ENCODE results near the gene PHACTR3.
"Not testable (repeated sequence)": the region's sequence is repeated elsewhere in the genome, so short reads cannot be mapped to it uniquely, and the experiment has no call there.

Gene PHACTR3

GRCh38 chr20:59603781-59604541, at the start of gene PHACTR3:
TSS of gene PHACTR3 (plus strand) at chr20:59604540. CDS start at chr20:59605015, 475 bp downstream.
- peaks cover 2% of the 10 kb centered on the region for H3K36me3 Mint-ChIP-seq
- H3K9me3 Mint-ChIP-seq = no peaks in the 10 kb centered on the region
- ATAC-seq (ENCODE audit: low read depth) (no peak), DNase-seq (ENCODE audit: low spot score in 2 of 2) (no peak)
- no peaks in the 10 kb centered on the region for H3K4me1 Mint-ChIP-seq
- H3K4me3 Mint-ChIP-seq = no peak within 1 kb of the TSS
- peaks cover 23% of the 10 kb centered on the region for H3K27me3 Mint-ChIP-seq
- no peak within 1 kb of the TSS for H3K27ac Mint-ChIP-seq

DNA sequence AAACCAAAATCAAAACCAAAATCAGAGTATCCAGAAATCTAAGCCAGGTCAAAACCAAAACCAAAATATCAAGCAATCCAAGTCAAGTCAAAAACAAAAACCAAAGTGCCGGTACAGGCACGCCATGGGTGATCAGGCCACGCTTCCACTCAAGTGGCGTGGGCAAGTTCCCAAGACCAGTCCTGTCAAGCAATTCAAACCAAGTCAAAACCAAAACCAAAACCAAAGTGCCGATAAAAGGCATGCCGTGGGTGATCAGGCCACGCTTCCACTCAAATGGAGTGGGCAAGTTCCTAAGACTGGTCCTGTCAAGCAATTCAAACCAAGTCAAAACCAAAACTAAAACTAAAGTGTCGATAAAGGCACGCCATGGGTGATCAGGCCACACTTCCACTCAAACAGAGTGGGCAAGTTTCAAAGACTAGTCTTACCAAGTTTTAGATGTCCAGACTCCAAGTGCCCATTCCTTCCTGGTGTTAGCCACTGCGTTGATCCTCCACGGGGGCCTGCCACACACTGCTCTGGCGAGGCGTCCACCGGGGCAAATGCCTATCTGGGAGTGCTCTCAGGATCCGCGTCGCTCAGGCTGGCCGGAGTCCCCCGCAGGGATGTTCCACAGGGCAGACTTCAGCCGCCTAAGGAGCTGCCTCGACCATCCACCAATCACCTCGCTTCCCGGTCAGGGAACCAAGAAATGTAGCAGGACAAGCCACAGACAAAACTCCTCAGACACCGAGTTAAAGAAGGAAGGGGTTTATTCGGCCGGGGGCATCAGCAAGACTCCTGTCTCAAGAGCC, 46.4 kb upstream of the PHACTR3 start:
- not testable (repeated sequence) for DNase-seq (ENCODE audit: low spot score in 2 of 2); H3K9me3 Mint-ChIP-seq; H3K36me3 Mint-ChIP-seq; H3K4me3 Mint-ChIP-seq; H3K27ac Mint-ChIP-seq; H3K27me3 Mint-ChIP-seq; H3K4me1 Mint-ChIP-seq; ATAC-seq (ENCODE audit: low read depth)

GRCh38 chr20:59559024-59559817, 45.1 kb upstream of the PHACTR3 start:
- DNase-seq (ENCODE audit: low spot score in 2 of 2) (no peak), ATAC-seq (ENCODE audit: low read depth) (no peak)
- Mint-ChIP-seq H3K27ac (no peak overlapping the region), H3K36me3 (no peaks in the 10 kb centered on the region), H3K4me1 (peaks cover 3% of the 10 kb centered on the region), H3K9me3 (no peaks in the 10 kb centered on the region), H3K4me3 (no peak overlapping the region), H3K27me3 (peaks cover 7% of the 10 kb centered on the region)

GRCh38 chr20:59559863-59560262, 44.5 kb upstream of the PHACTR3 start:
- H3K27ac Mint-ChIP-seq = no peak overlapping the region
- no peaks in the 10 kb centered on the region for H3K36me3 Mint-ChIP-seq
- no peaks in the 10 kb centered on the region for H3K9me3 Mint-ChIP-seq
- peaks cover 7% of the 10 kb centered on the region for H3K27me3 Mint-ChIP-seq
- DNase-seq (ENCODE audit: low spot score in 2 of 2) = no peak
- no peak overlapping the region for H3K4me3 Mint-ChIP-seq
- H3K4me1 Mint-ChIP-seq = peaks cover 3% of the 10 kb centered on the region
- ATAC-seq (ENCODE audit: low read depth) = no peak

DNA sequence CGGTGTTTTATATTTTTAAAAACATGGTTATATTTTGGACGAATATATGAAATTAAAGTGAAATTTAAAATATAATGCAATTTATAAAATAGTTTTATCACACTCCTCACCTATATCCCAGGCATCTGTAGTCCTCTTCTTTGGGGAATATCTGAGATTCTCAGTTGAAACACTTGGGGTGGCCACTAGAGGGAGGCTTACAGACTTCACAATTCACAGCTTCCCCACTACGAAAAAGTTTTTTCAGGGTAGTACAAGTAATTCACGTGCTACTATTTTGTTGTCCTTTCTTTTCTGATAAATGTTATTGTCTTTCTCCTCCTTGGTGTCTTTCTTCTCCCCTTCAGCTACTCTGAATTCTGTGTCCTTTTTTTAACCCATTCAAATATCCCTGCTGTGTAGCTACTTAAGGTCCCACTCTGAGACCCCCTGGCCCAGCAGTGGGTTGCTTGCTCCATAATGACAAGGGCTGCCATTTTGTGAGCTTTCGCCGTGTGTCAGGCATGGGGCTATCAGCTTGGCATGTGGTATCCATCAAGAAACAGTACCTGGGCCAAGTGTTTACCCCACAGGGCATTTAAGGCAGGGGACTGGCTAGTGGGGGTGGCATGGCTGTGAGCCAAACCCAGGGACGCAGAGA, 43.6 kb upstream of the PHACTR3 start:
- Mint-ChIP-seq H3K4me3 (no peak overlapping the region), H3K9me3 (no peaks in the 10 kb centered on the region), H3K27ac (no peak overlapping the region), H3K36me3 (no peaks in the 10 kb centered on the region), H3K4me1 (peaks cover 3% of the 10 kb centered on the region), H3K27me3 (peaks cover 7% of the 10 kb centered on the region)
- DNase-seq (ENCODE audit: low spot score in 2 of 2) (no peak), ATAC-seq (ENCODE audit: low read depth) (no peak)

- ATAC-seq (ENCODE audit: low read depth) (no peak), DNase-seq (ENCODE audit: low spot score in 2 of 2) (no peak)
- Mint-ChIP-seq H3K9me3 (no peaks in the 10 kb centered on the region), H3K27ac (no peak overlapping the region), H3K27me3 (peaks cover 7% of the 10 kb centered on the region), H3K36me3 (no peaks in the 10 kb centered on the region), H3K4me3 (no peak overlapping the region), H3K4me1 (peaks cover 3% of the 10 kb centered on the region)
Observed at GRCh38 chr20:59561228-59561605, 43.1 kb upstream of the PHACTR3 start.

DNA sequence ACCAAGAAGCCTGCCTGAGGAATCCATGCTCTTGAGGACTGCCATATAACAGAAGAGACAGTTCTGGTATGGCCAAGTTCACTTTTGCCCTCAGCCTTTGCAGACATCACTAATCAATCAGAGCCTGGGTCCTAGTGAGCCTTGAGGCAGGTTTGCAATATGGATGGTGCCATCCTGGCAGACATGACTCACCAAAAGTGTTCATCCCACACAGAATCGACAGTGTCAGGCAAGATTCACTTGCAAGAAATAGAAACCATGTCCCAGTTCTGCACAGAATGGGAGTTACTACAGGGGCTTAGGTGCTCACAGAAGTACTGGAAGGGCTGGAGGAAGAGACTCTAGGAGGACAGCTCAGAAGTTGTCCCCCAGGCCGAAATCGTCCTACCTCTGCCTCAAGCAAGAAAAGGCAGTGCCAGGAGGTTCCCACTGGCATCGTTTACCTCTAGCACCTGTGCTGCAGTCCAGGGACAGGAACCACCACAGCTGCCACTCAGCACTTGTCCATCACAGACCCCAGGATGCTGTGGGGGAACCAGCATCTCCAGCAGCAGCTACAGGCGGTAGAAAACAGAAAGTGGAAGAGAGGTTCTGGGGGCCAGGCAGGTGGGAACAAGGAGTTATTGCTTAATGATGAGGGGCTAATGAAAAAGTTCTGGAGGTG, 42.6 kb upstream of the PHACTR3 start:
- H3K4me3 Mint-ChIP-seq = no peak overlapping the region
- peaks cover 3% of the 10 kb centered on the region for H3K4me1 Mint-ChIP-seq
- no peaks in the 10 kb centered on the region for H3K9me3 Mint-ChIP-seq
- ATAC-seq (ENCODE audit: low read depth) (no peak), DNase-seq (ENCODE audit: low spot score in 2 of 2) (no peak)
- H3K27ac Mint-ChIP-seq = no peak overlapping the region
- H3K27me3 Mint-ChIP-seq = peaks cover 7% of the 10 kb centered on the region
- H3K36me3 Mint-ChIP-seq = no peaks in the 10 kb centered on the region

DNA sequence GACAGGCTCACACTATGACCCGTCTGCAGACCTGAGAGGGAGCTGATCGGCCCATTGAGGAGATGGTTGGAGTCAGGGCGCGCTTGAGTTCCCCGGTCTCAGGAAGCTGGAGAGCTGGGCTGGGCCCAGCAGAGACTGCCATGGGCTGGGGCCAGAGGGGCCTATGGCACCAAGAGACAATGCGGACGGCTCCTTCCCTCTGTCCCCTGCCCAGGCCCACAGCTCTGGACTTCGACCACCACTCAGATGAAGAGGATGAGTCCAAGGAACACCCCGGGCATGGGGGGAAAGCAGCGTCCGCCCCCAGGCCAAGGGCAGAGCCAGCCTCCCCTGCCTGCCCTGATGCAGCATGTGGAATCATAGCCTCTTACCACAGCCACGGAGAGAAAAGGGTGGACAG, 40.2 kb upstream of the PHACTR3 start:
- Mint-ChIP-seq H3K36me3 (no peaks in the 10 kb centered on the region), H3K27me3 (peaks cover 7% of the 10 kb centered on the region), H3K9me3 (peaks cover 3% of the 10 kb centered on the region), H3K27ac (no peak overlapping the region), H3K4me1 (no peaks in the 10 kb centered on the region), H3K4me3 (no peak overlapping the region)
- no peak for ATAC-seq (ENCODE audit: low read depth)
- no peak for DNase-seq (ENCODE audit: low spot score in 2 of 2)

- no peaks in the 10 kb centered on the region for H3K4me1 Mint-ChIP-seq
- no peak overlapping the region for H3K27ac Mint-ChIP-seq
- H3K36me3 Mint-ChIP-seq = no peaks in the 10 kb centered on the region
Observed at GRCh38 chr20:59564943-59565342, 39.4 kb upstream of the PHACTR3 start.

GRCh38 chr20:59565768-59566461, 38.4 kb upstream of the PHACTR3 start:
- H3K27me3 Mint-ChIP-seq = peaks cover 10% of the 10 kb centered on the region
- ATAC-seq (ENCODE audit: low read depth) (no peak), DNase-seq (ENCODE audit: low spot score in 2 of 2) (no peak)
- H3K27ac Mint-ChIP-seq = no peak overlapping the region
- no peaks in the 10 kb centered on the region for H3K4me1 Mint-ChIP-seq
- peaks cover 3% of the 10 kb centered on the region for H3K9me3 Mint-ChIP-seq
- H3K4me3 Mint-ChIP-seq = no peak overlapping the region
- H3K36me3 Mint-ChIP-seq = no peaks in the 10 kb centered on the region

More at GRCh38 chr20:59564943-59565342, 39.4 kb upstream of the PHACTR3 start:
- DNase-seq (ENCODE audit: low spot score in 2 of 2) (no peak), ATAC-seq (ENCODE audit: low read depth) (no peak)
- Mint-ChIP-seq H3K4me3 (no peak overlapping the region), H3K9me3 (peaks cover 3% of the 10 kb centered on the region), H3K27me3 (peaks cover 10% of the 10 kb centered on the region)

DNA sequence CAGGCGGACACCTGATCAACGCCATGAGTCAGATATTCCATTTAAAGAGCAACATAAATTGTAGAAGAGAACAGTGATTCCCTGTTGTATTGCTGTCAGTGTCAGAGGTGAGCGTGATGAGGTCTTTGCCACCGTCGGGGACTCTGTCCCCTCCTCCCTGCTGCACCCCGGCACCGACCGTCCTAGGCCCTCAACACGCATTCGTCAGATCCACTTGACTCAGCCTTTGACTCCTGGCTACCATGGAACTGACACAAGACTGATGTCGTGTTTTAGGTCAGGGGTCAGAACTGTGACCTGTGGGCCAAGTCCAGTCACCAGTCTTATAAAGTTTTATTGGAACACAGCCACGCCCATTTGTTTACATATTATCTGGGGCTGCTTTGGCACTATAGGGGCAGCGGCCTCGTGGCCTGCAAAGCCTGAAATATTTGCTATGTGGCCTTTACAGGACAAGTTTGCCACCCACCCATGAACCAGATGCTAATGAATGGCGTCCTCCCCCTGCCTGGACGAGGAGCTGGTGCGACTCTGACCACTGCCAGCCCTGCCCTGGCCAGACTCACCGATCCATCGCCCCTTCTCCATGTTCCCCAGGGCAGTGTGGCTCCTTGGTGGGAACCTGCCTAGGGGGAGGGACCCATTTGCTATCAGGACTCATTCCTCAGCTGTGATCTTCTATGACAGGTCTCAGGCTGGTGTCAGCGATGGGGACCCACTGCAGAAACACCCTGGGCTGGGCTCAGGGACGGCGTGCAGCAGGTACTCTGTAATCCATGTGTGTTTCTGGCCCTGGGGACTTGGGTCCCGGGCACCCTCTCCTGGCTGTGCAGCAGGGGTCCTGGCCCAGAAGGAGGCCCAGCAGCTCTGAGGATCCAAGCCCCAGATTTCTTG, 37.5 kb upstream of the PHACTR3 start:
- Mint-ChIP-seq H3K4me1 (peaks cover under 1% of the 10 kb centered on the region), H3K27me3 (peaks cover 12% of the 10 kb centered on the region), H3K9me3 (peaks cover 3% of the 10 kb centered on the region), H3K36me3 (no peaks in the 10 kb centered on the region), H3K27ac (no peak overlapping the region), H3K4me3 (no peak overlapping the region)
- no peak for DNase-seq (ENCODE audit: low spot score in 2 of 2)
- no peak for ATAC-seq (ENCODE audit: low read depth)

Measured in memory B cell (primary cell).